ENCODE results near the gene HS6ST2.

DNA sequence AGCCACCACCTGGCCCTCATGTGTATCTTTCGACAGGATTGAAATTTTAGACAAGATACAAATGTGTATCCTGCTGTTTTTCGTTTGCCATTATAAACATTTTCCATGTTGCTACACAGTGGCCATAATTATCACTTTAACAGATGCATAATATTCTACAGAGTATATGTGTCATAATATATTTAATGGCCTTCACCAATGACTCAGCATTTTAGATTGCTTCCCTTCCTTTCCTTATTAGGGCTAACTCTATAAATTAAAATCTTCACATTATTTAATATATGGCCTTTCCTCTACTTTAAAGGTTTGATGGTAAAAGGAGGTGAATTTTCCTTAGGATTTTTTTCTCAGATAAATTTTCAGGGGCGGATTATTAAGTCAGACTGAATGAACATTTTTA is 97.4 kb downstream of the HS6ST2 start:
- TF ChIP-seq CTCF (conservative IDR thresholded peaks at IDR 0.05; ENCODE audit: low read depth, low read length) (no peak), EZH2 (IDR thresholded peaks at IDR 0.05; ENCODE audit: low read length, unreplicated experiment) (no peak), EZH2phosphoT487 (IDR thresholded peaks at IDR 0.05; ENCODE audit: borderline replicate concordance, low read length) (no peak)
